ENCODE results near the gene SV2B.

The SV2B gene

DNA sequence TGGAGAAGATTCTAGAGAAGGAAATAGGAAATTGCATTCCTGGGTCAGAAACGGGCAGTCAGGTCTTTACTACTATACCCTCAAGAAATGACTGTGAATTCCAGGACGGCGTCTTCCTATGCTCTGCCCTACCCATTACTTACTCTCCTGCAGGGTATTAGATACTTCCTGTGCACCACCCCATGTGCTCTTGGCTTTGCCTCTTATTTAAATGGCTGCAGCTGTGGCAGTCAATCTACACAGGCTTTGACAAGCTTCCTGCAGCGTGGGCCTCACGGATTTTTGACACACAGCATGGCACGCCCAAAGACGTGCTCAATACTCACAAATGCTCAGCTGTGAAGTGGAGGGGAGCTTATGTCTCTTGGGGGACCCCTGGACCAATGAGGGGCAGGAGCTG lies 206.1 kb downstream of the SV2B start:
- Mint-ChIP-seq H3K27ac (no peak overlapping the region), H3K4me3 (no peak overlapping the region), H3K4me1 (peaks cover 90% of the 10 kb centered on the region), H3K36me3 (peaks cover 30% of the 10 kb centered on the region), H3K27me3 (peaks cover 28% of the 10 kb centered on the region), H3K9me3 (peaks cover 2% of the 10 kb centered on the region)
- CTCF ChIA-PET, result interaction anchor here (1.0 kb wide), 1 partner anchor 212 kb away, joined by 3 read pairs; no protein-coding TSS in a partner anchor
- DNase-seq, result no peak

DNA sequence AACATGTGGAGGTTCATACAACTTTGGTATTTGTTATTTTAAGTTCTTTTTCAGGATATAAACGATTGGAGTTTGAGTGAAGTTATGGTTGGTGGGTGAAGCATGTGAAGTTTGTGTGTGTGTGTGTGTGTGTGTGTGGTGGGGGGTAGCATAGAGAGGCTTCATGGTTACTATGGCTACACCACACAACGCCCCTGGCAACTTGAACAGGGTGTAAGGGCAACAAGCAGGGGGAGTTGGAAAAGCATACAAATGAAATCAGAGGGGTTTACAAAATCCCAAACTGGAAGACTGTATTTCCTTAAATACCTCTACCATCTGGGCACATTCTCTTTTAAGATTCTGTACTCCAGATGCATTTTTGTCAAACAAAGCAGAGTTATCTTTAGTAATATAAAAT lies 207.5 kb downstream of the SV2B start:
- peak overlapping the region; percentile 14 for H3K4me3 Mint-ChIP-seq
- DNase-seq, result no peak
- CTCF ChIA-PET, result no interaction called here
- peaks cover 28% of the 10 kb centered on the region for H3K27me3 Mint-ChIP-seq
- peaks cover 2% of the 10 kb centered on the region for H3K9me3 Mint-ChIP-seq
- H3K36me3 Mint-ChIP-seq, result peaks cover 36% of the 10 kb centered on the region
- H3K4me1 Mint-ChIP-seq, result peaks cover 96% of the 10 kb centered on the region
- peak overlapping the region; percentile 92 for H3K27ac Mint-ChIP-seq

DNA sequence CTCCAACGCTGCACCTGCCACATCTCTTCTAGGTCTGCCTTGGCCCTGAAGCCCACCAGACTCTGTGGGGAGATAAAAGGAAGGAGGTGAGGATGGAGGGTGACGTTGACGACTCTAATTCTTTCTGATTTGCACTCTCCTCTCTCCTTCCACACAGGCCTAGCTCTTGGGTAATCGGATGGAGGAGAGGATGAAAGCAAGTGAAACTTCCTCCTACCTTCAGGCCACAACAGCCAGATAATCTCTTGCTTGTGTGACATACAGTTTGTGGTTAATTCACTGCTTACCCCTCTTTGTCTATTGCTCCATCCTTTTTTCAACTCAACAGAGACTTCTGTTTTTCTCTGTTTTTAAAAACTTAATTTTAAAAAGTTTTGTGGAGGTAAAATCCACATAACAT lies 208.1 kb downstream of the SV2B start:
- peaks cover 2% of the 10 kb centered on the region for H3K9me3 Mint-ChIP-seq
- DNase-seq, result peak; percentile 50
- H3K4me3 Mint-ChIP-seq, result peak overlapping the region; percentile 47
- CTCF ChIA-PET, result no interaction called here
- peaks cover 24% of the 10 kb centered on the region for H3K27me3 Mint-ChIP-seq
- H3K4me1 Mint-ChIP-seq, result peaks cover 96% of the 10 kb centered on the region
- H3K27ac Mint-ChIP-seq, result peak overlapping the region; percentile 92
- H3K36me3 Mint-ChIP-seq, result peaks cover 40% of the 10 kb centered on the region

DNA sequence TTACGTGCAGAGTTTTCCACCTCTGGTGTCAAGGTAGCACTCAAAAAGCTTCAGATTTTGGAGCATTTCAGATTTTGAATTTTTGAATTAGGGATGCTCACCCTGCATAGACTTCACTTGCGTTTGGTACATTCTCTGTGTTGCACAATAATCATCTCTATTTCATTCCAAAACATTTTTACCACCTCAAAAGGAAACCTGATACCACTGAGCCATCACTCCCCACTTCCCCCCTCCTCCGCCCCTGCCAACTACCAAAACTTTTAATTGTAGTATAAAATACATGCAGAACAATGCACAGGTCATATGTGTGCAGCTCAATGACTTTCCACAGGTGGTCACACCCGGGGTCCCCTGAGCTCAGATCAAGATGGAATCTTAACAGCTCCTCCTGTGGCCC lies 208.8 kb downstream of the SV2B start:
- Mint-ChIP-seq H3K4me3 (no peak overlapping the region), H3K4me1 (peaks cover 93% of the 10 kb centered on the region), H3K27ac (peak overlapping the region; percentile 67), H3K9me3 (peaks cover 4% of the 10 kb centered on the region), H3K27me3 (peaks cover 19% of the 10 kb centered on the region), H3K36me3 (peaks cover 43% of the 10 kb centered on the region)
- CTCF ChIA-PET, result interaction anchor here (1.2 kb wide), 1 partner anchor 9 kb away, joined by 3 read pairs; no protein-coding TSS in a partner anchor
- DNase-seq, result peak; percentile 60

DNA sequence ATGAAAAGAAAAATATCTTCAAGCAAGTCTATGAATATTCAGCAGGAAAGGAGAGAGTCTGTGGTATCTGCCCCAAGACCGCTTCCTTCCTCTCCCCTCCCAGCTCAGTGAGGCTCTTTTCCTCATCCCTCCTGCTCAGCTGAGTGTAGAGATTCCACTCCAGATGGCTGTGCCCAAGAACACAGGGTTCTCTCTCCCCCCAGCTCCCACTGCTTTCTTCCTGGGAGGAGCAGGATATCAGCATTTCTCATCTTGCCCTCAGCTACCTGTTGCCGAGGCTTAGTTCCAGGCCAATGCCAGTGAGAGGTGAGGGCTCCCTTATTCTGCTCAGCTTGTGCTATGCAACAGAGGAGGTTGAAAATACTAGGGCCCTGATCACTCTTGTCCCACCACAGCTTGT lies 211.9 kb downstream of the SV2B start:
- Mint-ChIP-seq H3K27ac (peak overlapping the region; percentile 92), H3K4me1 (peaks cover 86% of the 10 kb centered on the region)

DNA sequence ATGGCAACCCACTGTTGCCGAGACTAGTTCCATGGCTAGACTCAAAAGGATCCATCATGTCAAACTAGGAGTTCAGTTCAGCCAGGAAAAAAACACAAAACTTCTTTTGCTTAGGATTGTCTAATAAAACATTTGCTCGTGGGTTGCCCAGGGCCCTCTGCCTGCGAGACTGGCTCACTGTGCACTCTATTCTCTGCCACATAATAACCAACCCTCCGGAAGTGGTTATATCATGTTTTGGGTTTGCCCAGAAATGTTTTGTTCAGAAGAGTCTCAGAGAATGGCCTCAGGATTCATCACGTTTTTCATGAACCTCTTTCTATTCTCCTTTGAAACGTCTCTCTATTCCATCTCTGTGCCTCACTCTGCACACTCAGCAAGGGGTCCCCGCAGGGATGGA lies 216.1 kb downstream of the SV2B start:
- Mint-ChIP-seq H3K27me3 (peaks cover 10% of the 10 kb centered on the region), H3K4me3 (peak overlapping the region; percentile 17), H3K9me3 (peaks cover 11% of the 10 kb centered on the region), H3K36me3 (peaks cover 40% of the 10 kb centered on the region), H3K4me1 (peaks cover 88% of the 10 kb centered on the region), H3K27ac (peak overlapping the region; percentile 85)
- DNase-seq, result no peak
- CTCF ChIA-PET, result no interaction called here

More for the DNA sequence above, 211.9 kb downstream of the SV2B start:
- peaks cover 10% of the 10 kb centered on the region for H3K27me3 Mint-ChIP-seq
- peak overlapping the region; percentile 60 for H3K4me3 Mint-ChIP-seq
- H3K9me3 Mint-ChIP-seq, result peaks cover 13% of the 10 kb centered on the region
- peak; percentile 73 for DNase-seq
- CTCF ChIA-PET, result interaction anchor here (0.8 to 2.3 kb wide), 4 partner anchors 9 to 394 kb away, joined by 4 to 11 read pairs (median 5); no protein-coding TSS in a partner anchor
- H3K36me3 Mint-ChIP-seq, result peaks cover 42% of the 10 kb centered on the region

DNA sequence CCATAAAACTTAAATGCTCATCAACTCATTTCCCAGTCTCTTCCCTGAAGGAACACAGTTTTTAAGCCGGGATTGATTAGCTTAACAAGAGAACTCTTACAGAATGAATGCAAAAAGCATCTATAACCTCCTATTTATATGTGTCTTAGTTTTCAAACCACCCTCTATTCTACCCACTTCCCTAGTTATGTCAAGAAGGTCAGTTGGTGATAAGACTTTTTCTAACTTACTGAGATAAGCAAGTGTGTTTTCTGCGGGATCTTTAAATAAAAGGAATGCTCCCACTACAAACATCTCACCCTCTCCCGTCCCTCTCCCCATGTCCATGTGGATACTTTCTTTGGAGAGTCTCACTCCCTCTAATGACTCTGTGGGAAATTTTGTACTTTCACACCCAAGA lies 218.5 kb downstream of the SV2B start:
- H3K4me3 Mint-ChIP-seq, result no peak overlapping the region
- no peak for DNase-seq
- H3K36me3 Mint-ChIP-seq, result peaks cover 30% of the 10 kb centered on the region
- H3K27ac Mint-ChIP-seq, result peak overlapping the region; percentile 20
- peaks cover 10% of the 10 kb centered on the region for H3K27me3 Mint-ChIP-seq
- CTCF ChIA-PET, result interaction anchor here (0.7 to 1.0 kb wide), 2 partner anchors 9 to 134 kb away, joined by 3 read pairs; no protein-coding TSS in a partner anchor
- H3K9me3 Mint-ChIP-seq, result peaks cover 9% of the 10 kb centered on the region
- peaks cover 79% of the 10 kb centered on the region for H3K4me1 Mint-ChIP-seq

DNA sequence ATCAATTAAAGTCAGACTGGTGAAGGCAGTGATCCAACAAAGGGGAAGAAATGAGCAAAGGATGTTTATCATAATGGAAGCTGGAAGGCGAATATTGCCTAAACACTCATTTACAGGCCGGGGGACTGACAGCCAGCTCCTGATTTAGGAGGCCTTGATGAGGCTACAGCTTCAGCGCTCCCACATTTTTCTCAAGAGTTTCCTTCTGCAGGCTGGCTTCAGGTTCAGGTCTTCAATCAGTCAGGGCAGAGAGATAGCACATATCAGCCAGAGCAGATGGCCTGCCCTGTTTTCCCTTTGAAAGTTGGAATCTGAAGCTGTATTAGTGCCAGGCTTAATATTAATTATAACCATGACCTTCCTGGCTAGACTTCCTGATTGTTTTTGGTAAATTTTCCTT lies 218.9 kb downstream of the SV2B start:
- CTCF ChIA-PET, result no interaction called here
- no peak for DNase-seq
- H3K4me1 Mint-ChIP-seq, result peaks cover 79% of the 10 kb centered on the region
- H3K4me3 Mint-ChIP-seq, result no peak overlapping the region
- H3K36me3 Mint-ChIP-seq, result peaks cover 31% of the 10 kb centered on the region
- peaks cover 10% of the 10 kb centered on the region for H3K27me3 Mint-ChIP-seq
- peaks cover 11% of the 10 kb centered on the region for H3K9me3 Mint-ChIP-seq
- H3K27ac Mint-ChIP-seq, result peak overlapping the region; percentile 91

DNA sequence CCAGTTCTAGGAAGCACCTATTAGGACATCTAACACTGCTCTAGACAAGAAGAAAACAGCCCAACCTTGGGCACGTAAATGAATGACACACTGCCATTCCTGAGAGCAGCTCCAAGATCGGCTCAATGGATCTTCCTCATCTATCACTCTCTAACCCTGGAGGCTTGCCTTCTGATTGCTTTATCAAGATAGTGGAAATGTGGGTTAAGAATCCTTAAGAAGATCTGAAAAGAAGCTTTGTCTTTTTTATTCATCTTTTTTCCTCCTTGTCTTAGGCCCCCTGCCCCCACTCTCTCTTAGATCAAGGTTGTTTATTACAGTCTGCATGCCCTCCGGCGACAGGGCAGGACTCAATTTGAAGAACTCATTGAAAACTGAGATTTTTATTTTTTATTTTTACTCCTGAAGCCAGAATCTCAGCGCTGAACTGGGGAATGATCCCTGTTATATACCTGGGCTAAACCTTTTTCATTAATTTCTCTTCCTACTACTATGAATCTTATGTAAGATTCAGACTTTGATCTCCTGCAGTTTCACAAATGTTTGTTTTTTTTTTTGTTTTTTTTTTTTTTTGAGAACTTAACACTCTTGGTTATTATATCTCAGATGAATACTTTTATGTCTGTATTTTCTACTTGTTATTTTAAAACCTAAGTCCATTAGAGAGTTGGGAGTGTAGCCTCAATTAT lies 219.5 kb downstream of the SV2B start:
- peaks cover 10% of the 10 kb centered on the region for H3K27me3 Mint-ChIP-seq
- H3K36me3 Mint-ChIP-seq, result peaks cover 35% of the 10 kb centered on the region
- H3K4me3 Mint-ChIP-seq, result peak overlapping the region; percentile 17
- no peak for DNase-seq
- CTCF ChIA-PET, result no interaction called here
- H3K4me1 Mint-ChIP-seq, result peaks cover 75% of the 10 kb centered on the region
- H3K27ac Mint-ChIP-seq, result peak overlapping the region; percentile 91
- H3K9me3 Mint-ChIP-seq, result peaks cover 14% of the 10 kb centered on the region

DNA sequence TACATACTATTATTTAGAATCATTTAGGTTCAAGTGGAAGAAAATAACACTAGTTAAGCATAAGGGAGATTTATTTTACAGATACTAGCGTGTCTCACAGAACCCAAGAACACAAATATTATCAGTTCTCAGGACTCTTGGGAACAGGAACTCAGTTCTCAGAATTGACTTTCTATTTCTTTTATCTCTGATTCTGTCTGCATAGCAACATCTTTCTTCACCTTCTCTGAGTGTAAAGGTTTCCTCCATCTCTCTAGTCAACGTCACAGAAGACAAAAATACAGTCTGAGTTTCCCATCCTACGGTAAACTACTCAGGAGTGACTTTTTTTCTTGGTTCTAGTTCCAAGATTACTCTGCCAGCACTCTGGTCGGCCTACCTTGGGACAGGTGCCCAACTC lies 220.0 kb downstream of the SV2B start:
- Mint-ChIP-seq H3K36me3 (peaks cover 38% of the 10 kb centered on the region), H3K9me3 (peaks cover 15% of the 10 kb centered on the region), H3K4me1 (peaks cover 71% of the 10 kb centered on the region), H3K27ac (peak overlapping the region; percentile 91), H3K4me3 (peak overlapping the region; percentile 56), H3K27me3 (peaks cover 10% of the 10 kb centered on the region)
- peak; percentile 45 for DNase-seq
- CTCF ChIA-PET, result no interaction called here

DNA sequence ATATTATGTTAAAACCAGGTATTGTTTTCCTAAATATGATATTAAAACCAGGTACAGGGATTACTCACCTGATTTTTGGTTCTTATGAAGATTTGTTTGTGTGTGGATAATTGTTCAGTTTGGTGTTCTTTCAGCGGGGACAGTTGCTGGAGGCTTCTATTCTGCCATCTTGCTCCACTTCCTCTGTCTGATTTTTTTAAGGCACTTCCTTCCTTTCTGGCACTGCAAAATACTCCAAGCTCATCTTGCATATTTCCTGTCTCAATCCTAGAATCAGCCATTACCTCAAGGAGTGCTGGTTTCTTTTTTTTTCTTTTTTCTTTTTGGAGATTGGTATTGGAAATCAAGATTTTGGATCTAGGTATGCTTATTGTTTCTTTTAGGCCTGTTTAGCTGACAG lies 229.9 kb downstream of the SV2B start:
- no peak for DNase-seq
- Mint-ChIP-seq H3K36me3 (peaks cover 54% of the 10 kb centered on the region), H3K4me3 (no peak overlapping the region), H3K27ac (peak overlapping the region; percentile 76), H3K9me3 (peaks cover 45% of the 10 kb centered on the region), H3K4me1 (peaks cover 26% of the 10 kb centered on the region), H3K27me3 (peaks cover 7% of the 10 kb centered on the region)
- CTCF ChIA-PET, result no interaction called here

DNA sequence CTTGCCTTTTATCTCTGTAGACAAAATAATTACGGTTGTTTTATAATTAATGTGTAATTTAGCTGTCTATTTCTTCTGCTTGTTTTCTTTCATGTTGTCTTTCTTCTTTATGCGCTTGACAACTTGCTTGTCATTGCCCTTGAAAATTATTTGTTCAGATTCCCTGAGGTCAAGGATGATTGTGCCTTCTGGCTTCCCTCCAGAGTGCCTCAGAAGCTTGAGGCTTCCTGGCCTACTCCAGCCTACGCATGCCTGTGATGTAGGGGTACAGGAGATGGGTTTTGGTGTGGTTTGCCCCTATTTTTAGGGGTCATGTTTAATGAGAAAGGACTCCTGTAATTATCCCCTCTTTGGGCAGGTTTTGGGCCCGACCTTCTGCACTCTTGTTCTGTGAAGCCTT lies 231.5 kb downstream of the SV2B start:
- H3K4me1 Mint-ChIP-seq, result peaks cover 40% of the 10 kb centered on the region
- CTCF ChIA-PET, result interaction anchor here (1.2 kb wide), 1 partner anchor 28 kb away, joined by 3 read pairs; no protein-coding TSS in a partner anchor

DNA sequence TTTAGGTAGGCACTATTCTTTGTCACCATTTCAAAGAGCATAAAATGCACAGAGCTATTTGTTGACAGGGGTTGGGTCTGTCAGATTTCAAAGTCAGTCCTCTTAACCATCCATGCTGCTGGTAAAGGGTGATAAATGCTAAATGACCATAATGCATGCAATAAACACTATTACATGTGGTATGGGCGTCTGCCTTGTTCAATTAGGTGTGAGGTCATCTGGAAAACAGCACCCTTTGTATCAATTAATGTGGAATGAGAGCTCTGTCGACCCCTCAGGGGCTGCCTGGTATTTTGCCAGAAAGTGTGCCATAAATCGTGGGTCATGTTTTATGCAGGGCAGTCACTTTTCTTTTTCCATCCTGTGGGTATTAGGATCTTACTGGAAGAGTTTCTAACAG lies 235.6 kb downstream of the SV2B start:
- Mint-ChIP-seq H3K27me3 (peaks cover 3% of the 10 kb centered on the region), H3K9me3 (peaks cover 2% of the 10 kb centered on the region), H3K27ac (no peak overlapping the region), H3K4me3 (no peak overlapping the region), H3K36me3 (peaks cover 12% of the 10 kb centered on the region), H3K4me1 (peaks cover 43% of the 10 kb centered on the region)
- CTCF ChIA-PET, result interaction anchor here (0.6 kb wide), 1 partner anchor 63 kb away, joined by 3 read pairs; no protein-coding TSS in a partner anchor
- no peak for DNase-seq

More for the DNA sequence above, 231.5 kb downstream of the SV2B start:
- Mint-ChIP-seq H3K27me3 (peaks cover 7% of the 10 kb centered on the region), H3K9me3 (peaks cover 32% of the 10 kb centered on the region), H3K27ac (no peak overlapping the region), H3K36me3 (peaks cover 45% of the 10 kb centered on the region), H3K4me3 (no peak overlapping the region)
- DNase-seq, result no peak

DNA sequence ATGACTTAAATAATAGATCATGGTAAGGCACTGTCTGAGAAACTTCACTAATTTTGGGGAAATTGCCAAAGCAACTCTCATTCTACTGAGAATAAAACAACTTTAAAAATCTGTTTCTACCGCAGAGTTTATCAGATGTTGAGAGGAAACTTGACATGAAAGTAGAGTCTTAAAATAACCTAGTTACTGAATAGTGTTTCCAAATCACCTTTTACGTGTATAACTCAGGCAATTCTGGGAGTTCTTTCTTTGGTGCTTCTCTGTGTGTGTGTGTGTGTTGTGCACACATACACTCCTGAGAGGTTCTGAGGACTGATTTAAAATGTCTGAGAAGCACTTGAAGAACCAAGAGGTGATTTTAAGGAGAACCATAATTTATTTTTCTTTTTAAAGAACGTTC lies 236.6 kb downstream of the SV2B start:
- H3K27ac Mint-ChIP-seq, result peak overlapping the region; percentile 65

DNA sequence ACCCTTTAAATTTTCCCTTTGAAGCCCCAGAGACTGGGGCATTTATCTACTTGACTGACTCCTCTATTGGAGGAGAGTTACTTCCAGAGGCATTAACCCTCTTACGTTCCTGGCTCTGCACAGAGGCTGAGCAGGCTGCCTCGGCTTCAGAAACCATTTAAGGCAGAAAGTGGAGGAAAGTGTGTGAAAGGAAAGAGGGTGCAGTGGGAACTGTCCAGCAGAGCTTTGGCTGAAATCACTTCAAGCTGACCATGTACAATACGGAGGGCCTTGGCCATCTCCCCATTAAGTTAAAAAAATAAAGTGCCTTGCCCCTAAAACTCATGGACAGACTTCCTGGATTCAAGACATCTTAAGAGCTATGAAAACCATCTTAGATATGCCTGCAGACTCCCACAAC lies 238.7 kb downstream of the SV2B start:
- CTCF ChIA-PET, result no interaction called here
- H3K27ac Mint-ChIP-seq, result no peak overlapping the region

More for the DNA sequence above, 236.6 kb downstream of the SV2B start:
- H3K27me3 Mint-ChIP-seq, result peaks cover 7% of the 10 kb centered on the region
- peaks cover 6% of the 10 kb centered on the region for H3K36me3 Mint-ChIP-seq
- no peaks in the 10 kb centered on the region for H3K9me3 Mint-ChIP-seq
- CTCF ChIA-PET, result no interaction called here
- DNase-seq, result no peak
- H3K4me3 Mint-ChIP-seq, result no peak overlapping the region
- peaks cover 40% of the 10 kb centered on the region for H3K4me1 Mint-ChIP-seq

More for the DNA sequence above, 238.7 kb downstream of the SV2B start:
- peak; percentile 51 for DNase-seq
- Mint-ChIP-seq H3K9me3 (no peaks in the 10 kb centered on the region), H3K27me3 (peaks cover 21% of the 10 kb centered on the region), H3K36me3 (peaks cover 10% of the 10 kb centered on the region), H3K4me3 (no peak overlapping the region), H3K4me1 (peaks cover 44% of the 10 kb centered on the region)

All from activated naive CD4-positive, alpha-beta T cell treated with anti-CD3 and anti-CD28 coated beads, Interleukin-2, amount 10 ng/mL, durations not matched to agents 7 days and 5 days (primary cell).